Activated CD8-positive, alpha-beta memory T cell treated with anti-CD3 and anti-CD28 coated beads, Interleukin-2, amount 50 U/mL, for 1 hour (primary cell): ENCODE measurements around the gene KDM4B.
"Not testable (repeated sequence)": the region's sequence is repeated elsewhere in the genome, so short reads cannot be mapped to it uniquely, and the experiment has no call there.

Experiments used
- DNase-seq: peaks from one replicate; pipeline ENCODE4 v3.0.0-alpha.2; 2020; ENCODE audit errors: extremely low read depth

KDM4B gene

DNA sequence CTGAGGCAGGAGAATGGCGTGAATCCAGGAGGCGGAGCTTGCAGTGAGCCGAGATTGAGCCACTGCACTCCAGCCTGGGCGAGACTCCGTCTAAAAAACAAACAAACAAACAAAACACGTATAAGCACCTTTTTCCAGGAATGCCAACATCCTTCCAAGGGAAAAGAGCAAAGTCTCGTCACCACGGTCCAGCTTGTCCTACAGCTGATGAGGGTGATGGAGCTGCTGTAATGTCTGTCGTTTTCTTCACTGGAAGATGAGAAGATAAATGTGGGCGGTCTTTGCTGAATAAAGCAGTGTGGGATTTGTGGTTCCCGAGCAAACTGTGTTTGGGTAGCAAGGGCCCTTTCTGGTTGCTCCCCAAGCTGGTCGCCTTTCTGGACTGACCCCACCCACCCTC, 205.1 kb downstream of the KDM4B start:
- no peak for DNase-seq

DNA sequence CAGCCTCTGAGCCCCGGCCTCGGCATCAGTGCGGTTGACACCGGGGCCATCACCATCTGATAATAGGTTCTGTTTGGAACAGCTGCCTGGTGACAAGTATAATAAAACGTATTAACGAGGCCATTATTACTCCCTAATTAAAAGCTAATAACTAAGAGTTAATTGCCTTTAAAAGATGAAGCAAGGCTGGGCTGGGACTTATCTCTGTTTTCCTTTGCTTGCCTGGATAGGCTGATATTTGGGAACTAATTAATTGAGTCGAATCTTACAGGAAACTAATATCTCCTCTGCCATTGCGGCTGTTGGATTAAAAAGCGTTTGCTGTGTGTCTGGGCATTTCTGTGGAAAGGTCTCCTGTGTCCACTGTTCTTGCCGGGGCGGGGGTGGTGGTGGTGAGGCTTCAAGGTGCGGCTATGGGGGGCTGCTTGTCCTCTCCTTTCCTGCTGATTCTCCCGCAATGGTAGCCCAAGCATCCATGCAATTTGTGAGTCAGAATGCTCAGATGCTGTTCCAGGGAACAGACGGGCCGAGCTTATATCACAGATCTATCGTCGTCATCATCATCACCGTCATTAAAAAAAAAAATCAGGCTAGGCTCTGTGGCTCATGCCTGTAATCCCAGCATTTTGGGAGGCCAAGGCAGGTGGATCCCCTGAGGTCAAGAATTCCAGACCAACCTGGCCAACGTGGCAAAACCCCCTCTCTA, 209.0 kb downstream of the KDM4B start:
- DNase-seq = no peak

DNA sequence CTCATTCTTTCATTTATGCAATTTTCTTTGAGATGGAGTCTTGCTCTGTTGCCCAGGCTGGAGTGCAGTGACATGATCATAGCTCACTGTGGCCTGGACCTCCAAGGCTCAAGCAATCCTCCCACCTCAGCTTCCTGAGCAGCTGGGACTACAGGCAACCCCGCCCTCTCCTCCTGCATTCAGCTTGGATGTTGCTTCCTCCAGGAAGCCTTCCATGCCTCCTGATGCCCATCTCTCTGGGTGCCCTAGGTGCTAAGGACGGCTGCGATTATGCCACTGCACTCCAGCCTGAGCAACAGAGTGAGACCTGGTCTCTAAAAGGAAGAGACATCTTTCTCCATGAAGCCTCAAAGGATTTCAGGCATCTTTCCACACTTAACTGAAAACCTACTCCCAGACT, 209.9 kb downstream of the KDM4B start:
- no peak for DNase-seq

DNA sequence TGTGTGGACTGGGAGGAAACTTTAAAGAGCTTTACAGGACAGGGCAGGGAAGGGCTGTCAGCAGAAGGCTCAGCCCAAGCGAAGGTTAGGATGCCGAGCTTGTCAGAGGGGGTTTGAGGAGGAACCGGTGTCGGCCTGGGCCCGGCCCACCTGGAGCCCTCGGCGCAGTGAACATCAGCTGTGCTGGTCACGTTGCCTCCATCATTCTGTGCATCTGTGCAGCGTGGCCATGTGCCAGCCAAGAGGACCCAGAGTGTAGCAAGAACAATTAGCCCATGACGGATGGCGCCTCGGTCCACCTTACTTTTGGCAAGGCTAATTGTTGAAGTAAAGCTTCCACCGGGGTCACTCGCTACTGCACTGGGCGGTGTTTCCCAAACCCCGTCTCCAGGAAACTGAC, 210.3 kb downstream of the KDM4B start:
- no peak for DNase-seq

DNA sequence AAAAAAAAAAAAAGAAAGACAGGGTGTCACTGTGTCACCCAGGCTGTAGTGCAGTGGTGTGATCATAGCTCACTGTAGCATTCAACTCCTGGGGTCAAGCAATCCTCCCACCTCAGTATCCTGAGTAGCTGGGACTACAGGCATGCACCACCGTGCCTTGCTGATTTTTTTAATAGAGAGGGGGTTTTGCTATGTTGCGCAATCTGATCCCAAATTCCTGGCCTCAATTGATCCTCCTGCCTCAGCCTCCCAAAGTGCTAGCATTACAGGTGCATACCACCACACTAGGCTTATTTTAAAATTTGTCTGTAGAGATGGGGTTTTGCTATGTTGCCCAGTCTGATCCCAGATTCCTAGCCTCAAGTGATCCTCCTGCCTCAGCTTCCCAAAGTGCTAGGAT, 212.4 kb downstream of the KDM4B start:
- DNase-seq = no peak

DNA sequence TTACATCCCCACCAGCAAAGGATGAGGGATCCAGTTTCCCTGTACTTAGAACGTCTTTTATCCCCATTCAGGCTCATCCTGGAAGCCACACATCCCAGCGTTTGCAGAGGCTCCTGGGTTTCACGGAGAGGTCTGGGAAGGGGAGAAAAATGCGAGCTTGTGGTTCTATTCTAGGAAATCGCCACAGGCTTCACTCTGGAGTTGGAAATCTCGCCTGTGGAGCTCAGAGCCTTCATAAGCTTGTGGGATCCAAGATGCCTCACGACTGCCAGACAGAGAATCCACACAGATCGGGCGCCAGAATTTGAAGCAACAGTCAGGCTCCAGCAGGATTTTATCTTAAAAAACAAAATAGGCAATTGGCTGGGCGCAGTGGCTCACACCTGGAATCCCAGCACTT, 213.8 kb downstream of the KDM4B start:
- no peak for DNase-seq

DNA sequence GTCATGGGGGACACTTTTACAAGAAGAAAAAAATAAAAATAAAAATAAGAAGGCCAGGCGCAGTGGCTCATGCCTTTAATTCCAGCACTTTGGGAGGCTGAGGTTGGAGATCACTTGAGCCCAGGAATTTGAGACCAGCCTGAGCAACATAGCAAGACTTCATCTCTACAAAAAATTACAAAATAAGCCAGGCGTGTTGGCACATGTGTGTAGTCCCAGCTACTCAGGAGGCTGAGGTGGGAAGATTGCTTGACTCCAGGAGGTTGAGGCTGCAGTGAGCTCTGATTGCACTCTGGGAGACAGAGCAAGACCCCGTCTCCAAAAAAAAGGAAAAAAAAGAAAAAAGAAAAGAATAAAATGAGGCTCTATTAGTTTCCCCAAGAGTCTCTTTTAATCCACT, 214.7 kb downstream of the KDM4B start:
- DNase-seq = no peak

DNA sequence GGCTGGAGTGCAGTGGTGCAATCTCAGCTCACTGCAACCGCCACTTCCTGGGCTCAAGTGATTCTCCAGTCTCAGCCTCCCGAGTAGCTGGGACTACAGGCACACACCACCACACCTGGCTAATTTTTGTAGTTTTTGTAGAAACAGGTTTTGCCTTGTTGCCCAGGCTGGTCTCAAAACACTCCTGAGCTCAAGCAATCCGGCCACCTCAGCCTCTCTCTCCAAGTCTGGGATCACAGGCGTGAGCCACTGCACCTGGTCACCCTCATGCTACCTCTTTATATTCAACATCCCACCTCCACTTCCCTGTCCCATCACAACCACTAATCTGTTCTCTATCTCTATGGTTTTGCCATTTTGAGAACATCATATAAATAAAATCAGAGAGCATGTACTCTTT, 216.0 kb downstream of the KDM4B start:
- no peak for DNase-seq

DNA sequence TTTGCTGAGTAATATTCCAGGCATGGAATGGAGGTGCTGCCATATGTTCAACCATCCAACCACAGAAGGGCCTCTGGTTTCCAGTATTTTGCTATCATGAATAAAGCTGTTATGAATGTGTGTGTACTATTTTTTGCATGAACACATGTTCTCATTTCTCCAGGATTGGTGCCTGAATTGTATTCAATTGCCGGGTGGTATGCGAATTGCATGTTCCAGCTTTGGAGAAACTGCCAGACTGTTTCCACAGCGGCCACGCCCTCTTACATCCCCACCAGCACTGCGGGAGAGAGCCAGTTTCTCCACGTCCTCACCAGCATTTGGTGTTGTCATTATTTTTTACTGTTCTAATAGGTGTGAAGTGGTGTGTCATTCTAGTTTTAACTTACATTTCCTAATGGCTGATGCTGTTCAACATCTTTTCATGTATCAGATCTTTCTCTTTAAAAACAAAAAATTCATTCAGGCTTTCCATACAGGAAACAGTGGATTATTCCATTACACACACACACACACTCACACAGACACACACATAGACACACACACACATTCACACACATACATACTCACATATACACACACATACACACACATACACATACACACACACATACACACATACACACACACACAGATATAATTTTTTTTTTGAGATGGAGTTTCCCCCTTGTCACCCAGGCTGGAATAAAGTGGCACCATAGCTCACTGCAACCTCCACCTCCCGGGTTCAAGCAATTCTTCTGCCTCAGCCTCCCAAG, 217.6 kb downstream of the KDM4B start:
- DNase-seq = no peak

DNA sequence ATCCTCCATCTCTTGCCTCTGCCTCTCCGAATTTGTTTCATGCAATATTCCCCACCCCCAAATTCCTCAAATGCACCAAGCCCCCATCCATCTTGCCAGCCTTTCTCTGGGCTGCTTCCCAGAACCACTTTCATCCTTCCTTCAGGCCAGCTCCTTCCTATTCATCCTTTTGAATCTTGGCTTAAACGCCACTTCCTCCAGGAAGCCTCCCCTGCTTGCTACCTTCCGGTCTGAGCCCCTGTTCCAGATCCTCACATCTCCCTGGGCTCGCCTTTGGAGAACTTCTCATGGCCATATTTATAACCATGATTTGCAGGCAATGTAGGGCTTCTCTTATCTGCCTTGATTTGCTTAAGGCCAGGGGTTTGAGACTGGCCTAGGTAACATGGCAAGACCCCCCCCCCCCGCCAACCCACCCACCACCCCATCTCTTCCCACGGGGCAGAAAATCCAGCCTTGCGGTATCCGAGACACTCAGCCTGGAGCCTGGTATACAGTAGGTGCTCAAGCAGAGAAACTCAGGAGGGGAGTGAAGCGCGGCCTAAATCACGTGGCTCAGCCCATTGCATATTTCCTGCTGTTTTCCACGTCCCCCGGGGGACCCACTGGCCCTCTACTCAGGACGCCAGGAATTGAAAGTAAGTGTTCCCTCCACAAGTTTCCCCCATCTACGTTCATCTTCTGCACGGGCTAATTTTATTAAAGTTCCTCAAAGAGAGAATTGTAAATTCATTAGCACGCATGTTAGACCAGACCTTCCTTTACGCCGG, 219.8 kb downstream of the KDM4B start:
- no peak for DNase-seq

DNA sequence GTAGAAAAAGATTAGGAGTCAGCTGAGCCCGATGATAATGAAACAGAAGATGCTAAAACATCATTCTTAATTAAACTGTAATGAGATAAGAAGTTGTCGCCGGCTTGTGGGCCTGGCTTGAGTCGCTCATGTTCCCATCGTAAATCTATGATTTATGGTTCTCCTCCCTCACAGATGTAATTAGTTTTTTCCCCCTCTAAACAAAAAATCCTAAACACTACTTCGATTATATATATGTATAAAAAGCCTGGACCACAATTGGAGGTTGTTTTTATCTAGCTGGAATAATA, 220.3 kb downstream of the KDM4B start:
- DNase-seq = no peak

DNA sequence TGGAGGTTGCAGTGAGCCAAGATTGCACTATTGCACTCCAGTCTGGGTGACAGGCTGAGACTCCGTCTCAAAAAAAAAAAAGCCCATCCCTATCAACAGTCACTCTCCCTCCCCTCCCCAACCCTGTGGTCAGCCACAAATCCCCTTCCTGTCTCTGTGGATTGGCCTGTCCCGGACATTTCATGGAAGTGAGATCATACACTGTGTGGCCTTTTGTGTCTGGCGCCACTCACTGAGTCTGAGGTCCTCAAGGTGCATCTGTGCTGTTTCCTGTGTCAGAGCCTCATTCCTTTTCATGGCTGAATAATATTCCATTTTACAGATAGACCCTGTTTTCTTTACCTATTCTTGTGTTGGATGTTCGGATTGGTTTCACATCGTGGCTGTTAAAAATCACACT, 222.2 kb downstream of the KDM4B start:
- DNase-seq = no peak

DNA sequence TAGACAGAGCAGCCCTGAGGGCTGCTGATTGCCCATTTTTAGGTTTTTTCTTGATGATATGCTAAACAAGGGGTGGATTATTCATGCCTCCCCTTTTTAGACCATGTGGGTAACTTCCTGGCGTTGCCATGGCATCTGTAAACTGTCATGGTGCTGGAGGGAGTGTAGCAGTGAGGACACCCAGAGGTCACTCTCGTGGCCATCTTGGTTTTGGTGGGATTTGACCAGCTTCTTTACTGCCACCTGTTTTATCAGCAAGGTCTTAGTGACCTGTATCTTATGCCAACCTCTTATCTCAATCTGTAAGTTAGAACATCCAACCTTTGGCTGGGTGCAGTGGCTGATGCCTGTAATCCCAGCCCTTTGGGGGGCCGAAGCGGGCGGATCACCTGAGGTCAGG, 223.7 kb downstream of the KDM4B start:
- DNase-seq = no peak

DNA sequence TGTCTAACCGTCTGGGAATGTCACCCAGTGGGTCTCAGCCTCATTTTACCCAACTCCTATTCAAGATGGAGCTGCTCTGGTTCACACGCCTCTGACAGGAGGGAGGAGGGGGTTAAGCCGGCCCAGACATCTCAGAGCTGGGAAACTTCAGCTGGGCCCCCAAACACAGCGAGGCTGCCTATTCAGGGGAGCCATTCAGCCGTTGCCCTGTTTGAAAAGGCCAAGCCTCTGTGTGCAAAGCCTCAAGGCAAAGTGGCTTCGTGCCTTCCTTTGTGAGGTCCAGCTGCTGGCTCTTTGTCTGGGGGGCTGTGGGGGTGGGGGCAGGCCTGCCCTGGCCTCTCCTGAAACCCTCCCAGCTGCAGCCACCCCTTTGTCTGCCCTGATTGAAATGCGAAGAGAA, 224.3 kb downstream of the KDM4B start:
- no peak for DNase-seq

DNA sequence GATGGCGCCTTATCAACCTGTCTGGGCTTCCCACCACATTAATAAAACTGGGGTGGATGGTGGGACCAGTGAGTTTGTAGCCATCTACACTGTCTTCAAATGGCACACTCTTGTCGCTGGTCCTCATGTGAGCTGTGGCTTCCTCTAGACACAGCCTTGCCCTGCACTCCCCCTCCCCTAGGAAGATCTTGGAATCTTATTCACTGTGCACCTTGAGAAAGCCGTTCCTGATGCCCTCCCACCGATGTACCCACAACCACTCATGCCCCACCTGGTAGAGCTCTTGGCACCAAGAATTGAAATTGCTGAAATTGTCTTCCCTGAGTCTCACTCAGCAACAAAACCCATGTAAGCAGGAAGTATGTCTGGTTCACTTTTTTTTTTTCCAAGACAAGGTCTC, 225.7 kb downstream of the KDM4B start:
- DNase-seq = no peak

DNA sequence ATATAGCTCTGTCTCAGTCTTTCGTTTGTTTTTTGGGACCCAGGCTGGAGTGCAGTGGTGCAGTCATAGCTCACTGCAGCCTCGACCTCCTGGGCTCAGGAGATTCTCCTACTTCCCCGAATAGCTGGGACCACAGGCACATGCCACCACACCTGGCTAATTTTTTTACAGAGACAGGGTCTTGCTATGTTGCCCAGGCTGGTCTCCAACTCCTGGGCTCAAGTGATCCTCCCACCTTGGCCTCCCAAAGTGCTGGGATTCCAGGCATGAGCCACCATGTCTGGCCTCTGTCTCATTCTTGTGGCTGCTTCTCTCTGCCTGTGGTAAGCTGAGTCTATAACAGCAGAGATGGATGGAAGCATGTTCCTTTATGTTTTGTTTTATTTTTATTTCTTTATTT, 226.7 kb downstream of the KDM4B start:
- not testable (repeated sequence) for DNase-seq

DNA sequence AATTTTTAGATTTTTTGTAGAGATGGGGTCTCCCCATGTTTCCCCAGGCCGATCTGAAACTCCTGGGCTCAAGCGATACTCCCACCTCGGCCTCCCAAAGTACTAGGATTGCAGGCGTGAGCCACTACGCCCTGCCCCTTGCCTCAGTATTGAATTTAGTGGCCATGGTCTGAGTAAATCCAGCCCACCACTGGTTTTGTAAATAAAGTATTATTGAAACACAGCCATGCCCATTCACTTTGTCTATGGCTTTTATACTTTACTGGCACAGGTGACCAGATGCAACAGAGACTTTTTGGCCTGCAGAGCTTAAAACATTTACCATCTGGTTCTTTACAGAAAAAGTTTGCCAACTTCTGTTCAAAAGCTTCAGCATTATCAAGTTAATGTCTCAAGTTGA, 227.9 kb downstream of the KDM4B start:
- no peak for DNase-seq

DNA sequence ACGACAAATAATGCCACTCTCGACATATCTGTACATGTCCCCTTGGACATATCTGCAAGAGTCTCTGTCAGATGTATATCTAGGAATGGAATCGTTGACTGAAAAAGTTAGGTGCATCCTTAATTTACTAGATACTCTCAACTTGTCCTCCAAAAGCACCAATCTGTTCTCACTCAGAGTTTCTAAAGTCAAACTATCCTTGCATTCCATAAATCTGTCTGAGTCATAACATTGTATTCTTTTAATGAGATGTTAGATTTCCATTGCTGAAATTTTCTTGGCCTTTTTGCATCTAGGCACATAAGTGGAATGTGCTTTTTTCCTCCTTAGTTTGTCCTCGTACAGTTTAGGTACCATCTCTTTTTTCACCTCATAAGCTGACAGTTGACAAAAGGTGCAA, 231.9 kb downstream of the KDM4B start:
- no peak for DNase-seq

DNA sequence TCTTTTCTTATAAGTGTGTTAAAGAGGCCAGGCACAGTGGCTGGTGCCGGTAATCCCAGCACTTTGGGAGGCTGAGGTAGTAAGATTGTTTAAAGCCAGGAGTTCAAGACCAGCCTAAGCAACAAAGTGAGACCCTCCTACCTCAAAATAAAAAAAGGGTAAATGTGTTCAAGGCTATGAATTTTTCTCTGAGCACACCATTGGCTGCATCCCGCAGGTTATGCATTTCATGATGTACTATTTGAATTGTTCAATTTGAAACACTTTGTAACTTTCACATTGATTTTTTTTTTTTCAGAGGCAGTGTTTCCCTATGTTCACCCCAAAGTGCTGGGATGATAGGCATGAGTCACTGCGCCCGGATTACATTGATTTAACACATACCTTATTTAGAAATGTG, 233.6 kb downstream of the KDM4B start:
- DNase-seq = no peak
